HG02798 (cell line): Measurements from ENCODE around the gene L3MBTL2.
"Not testable (repeated sequence)": the region's sequence is repeated elsewhere in the genome, so short reads cannot be mapped to it uniquely, and the experiment has no call there.

Source experiments
- ATAC-seq: cut with Tn5 transposase; IDR thresholded peaks from one replicate; pipeline ENCODE4 v1.9.1; 2021; ENCODE audit warnings: mild to moderate bottlenecking; ENCODE audit not compliant: unreplicated experiment, poor library complexity

The L3MBTL2 gene

GRCh38 chr22:41239443-41240128 is 34.5 kb downstream of the L3MBTL2 start:
- ATAC-seq = no peak

GRCh38 chr22:41240377-41241132 is 35.4 kb downstream of the L3MBTL2 start, which contains the start of gene CHADL:
Gene CHADL, minus strand, starts transcription at chr22:41240931. Its CDS starts 50 bp downstream, at chr22:41240881.
- ATAC-seq = no peak

GRCh38 chr22:41241133-41241676 is 36.1 kb downstream of the L3MBTL2 start:
- no peak for ATAC-seq

GRCh38 chr22:41242396-41243117 is 37.4 kb downstream of the L3MBTL2 start:
- no peak for ATAC-seq

- ATAC-seq = no peak
Measured at GRCh38 chr22:41243361-41243760, 38.2 kb downstream of the L3MBTL2 start.

GRCh38 chr22:41245917-41246499 is 40.9 kb downstream of the L3MBTL2 start:
- no peak for ATAC-seq

- no peak for ATAC-seq
Measured at GRCh38 chr22:41247703-41248102, 42.6 kb downstream of the L3MBTL2 start.

GRCh38 chr22:41248314-41248713 is 43.2 kb downstream of the L3MBTL2 start:
- ATAC-seq = no peak

- ATAC-seq = no peak
Measured at GRCh38 chr22:41248758-41249157, 43.6 kb downstream of the L3MBTL2 start.

- ATAC-seq = no peak
Measured at GRCh38 chr22:41249442-41249841, 44.3 kb downstream of the L3MBTL2 start.

GRCh38 chr22:41250127-41250526 is 45.0 kb downstream of the L3MBTL2 start:
- ATAC-seq = no peak

- no peak for ATAC-seq
Measured at GRCh38 chr22:41252365-41252764, 47.3 kb downstream of the L3MBTL2 start.

- no peak for ATAC-seq
Measured at GRCh38 chr22:41254230-41254629, 49.1 kb downstream of the L3MBTL2 start.

- ATAC-seq = no peak
Measured at GRCh38 chr22:41256254-41257253, 51.4 kb downstream of the L3MBTL2 start.

- ATAC-seq = no peak
Measured at GRCh38 chr22:41257696-41258095, 52.6 kb downstream of the L3MBTL2 start.

GRCh38 chr22:41259756-41260155 is 54.6 kb downstream of the L3MBTL2 start:
- ATAC-seq = not testable (repeated sequence)

- no peak for ATAC-seq
Measured at GRCh38 chr22:41260871-41261270, 55.8 kb downstream of the L3MBTL2 start.

- ATAC-seq = no peak
Measured at GRCh38 chr22:41261541-41262249, 56.6 kb downstream of the L3MBTL2 start.
